Measurements from ENCODE around the gene CPZ.

The CPZ gene

DNA sequence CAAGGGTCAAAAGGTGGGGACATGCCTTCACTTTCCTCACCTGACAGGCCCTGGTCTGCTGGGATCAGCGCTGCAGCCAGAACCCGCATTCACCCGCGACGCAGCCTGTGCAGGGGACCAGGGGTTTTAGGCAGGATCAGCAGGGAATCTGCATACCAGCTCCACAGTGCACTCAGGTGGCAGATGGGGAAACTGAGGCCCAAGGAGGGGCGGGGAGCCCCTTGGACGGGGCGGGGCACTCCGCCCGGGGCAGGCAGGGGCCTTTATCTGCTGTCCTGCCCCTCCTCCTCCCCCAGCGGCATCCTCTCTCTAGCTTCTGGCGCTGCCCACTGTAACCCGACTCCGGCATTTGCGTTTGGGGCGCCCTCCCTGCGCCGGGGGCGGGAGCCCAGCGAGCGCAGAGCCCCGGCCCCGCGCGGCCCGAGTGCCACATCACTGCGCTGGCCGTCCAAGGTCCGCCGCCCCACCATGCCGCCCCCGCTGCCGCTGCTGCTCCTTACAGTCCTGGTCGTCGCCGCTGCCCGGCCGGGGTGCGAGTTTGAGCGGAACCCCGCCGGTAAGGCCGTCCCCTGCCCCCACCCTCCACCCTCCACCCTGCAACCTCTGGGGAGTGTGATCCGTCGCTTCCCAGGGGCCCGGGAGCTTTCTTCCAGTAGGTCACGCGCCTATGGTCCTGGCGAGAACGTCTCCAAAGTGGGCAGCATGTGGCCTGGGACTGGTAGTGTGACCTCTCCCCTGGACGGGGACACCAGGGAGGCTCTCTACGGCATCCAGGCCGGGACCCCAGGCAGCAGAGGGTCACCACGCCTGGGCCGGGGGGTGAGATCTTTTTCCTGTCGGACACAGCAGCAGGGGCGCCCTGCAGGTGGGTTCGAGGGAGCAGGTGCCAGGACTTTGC, at the start of gene CPZ:
Gene CPZ, plus strand, starts transcription at position 400 of the 898 bp plus-strand sequence. Its CDS starts 69 bp downstream, at position 469.
- peak; percentile 82 for DNase-seq (ENCODE audit: low spot score)

DNA sequence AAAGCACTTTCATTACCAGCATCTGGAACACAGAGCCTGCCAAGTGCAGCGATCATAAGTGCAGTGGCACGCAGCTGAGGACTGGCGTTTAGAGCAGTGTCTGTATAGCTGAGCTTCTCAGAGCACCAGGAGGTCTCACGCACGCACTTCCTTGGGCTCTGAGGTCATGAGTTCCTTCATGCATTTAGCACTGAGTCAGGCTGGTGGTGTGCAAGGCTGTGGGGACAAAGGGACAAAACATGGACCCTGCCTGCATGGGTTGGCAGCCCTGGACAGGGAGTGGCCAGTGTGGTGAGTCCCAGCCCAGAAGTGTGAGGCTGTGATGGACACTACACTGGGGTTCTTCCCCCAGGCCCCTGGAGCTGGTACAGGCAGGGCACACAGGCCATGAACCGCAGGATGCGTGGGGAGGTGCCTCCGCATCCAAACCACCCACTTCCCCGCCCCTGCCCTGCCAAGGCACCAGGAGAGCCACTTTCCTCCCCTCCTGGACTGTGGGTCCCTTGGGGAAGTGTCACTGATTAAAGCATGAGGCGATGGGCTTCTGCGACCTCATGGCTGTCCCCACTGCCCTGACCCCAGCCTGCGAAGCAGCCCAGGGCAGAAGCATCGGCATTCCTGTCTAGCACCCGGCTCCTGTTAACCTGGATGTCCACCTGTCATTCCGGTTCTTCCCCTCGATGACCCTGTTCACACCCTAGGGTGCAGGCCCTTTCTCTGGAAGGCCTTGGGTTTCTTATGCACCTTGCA, 49.6 kb upstream of the CPZ start:
- DNase-seq (ENCODE audit: low spot score): no peak

DNA sequence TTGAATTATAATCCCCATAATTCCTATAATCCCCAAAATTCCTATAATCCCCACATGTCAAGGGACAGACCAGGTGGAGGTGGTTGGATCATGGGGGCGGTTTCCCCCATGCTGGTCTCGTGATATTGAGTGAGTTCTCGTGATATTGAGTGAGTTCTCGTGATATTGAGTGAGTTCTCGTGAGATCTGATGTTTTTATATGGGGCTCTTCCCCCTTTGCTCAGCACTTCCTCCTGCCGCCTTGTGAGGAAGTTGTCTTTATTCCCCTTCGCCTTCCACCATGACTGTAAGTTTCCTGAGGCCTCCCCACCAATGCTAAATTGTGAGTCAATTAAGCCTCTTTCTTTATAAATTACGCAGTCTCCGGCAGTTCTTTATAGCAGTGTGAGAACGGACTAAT, 48.9 kb upstream of the CPZ start:
- no peak for DNase-seq (ENCODE audit: low spot score)

DNA sequence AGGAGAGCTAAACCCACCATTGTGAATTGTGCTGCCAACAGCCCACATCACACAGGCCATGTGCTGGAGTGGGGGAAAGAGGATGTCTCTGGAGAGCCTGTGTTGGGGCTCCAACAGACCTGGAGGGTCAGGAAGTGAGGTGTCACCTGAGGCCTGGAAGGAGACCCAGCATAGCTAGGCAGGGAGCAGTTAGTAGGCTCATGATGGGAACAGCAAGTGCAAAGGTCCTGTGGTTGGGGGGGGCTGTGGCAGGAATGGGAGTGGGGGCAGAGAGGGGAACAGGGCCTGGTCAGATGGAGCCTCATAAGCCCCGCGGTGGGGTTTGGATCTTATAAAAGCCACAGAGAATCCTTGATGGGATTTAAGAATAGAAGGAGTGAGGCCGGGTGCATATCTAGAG, 48.3 kb upstream of the CPZ start:
- DNase-seq (ENCODE audit: low spot score): no peak

DNA sequence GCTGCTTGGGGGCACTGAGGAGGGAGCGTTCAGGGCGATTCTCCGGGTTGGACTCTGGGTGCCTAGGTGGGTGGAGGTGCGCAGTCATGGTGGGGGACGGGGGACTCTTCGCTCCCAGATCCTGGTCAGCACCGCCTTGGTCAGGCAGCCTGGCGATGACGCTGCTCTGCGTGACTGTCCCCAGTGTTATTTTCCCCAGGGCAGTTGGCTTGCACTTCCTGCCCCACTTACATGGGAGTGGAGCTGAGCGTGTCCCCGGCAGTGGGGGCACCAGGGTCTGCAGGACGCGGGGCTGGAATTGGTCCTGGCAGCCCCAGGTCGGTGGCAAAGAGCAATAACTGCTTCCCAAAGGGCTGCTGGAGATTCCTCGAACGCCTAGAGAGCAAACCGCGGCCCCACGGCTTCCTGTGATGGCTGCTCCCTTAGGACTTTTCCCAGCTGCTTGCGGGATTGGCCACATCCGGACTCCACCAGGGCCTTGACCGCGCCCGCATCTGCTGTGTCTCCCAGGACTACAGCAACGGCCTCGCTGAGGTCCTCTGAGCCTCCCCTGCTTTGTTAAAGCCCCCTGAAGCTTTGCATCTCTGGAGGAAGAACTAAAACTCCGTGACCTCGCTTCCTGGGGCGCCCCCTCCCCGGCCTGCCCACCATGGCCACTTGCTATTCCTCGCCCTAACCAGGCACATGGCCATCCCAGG, 47.7 kb upstream of the CPZ start:
- no peak for DNase-seq (ENCODE audit: low spot score)

DNA sequence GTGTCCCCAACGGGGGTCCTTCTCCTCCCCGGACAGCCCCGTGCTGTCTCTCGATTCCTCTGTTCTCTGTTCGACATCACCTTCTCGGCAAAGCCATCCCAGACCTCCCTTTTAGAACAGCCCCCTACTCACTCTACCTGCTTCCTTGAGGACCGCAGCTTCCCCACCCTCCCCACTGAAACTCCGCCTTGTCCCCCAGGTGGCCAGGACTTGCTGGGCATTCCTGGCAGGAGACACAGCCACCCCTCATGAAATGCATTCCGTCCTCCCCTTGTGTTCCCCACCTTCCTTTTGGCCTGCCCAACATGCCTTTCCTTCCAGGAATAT, 47.2 kb upstream of the CPZ start:
- DNase-seq (ENCODE audit: low spot score): no peak

DNA sequence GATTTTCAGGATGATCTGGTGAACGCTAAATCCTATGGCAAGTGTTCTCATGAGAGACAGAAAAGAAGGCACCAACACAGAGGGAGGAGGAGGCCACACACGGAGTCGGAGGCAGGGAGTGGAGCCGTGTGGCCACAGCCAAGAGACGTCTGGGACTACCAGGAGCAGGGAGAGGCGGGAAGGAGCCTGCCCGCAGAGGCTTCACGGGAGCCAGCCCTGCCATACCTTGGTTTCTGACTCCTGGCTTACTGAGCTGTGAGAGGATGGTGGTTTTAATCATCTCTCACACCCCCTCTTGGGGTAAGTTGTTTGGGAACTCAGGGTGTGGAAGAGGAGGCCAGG, 45.8 kb upstream of the CPZ start:
- DNase-seq (ENCODE audit: low spot score): no peak

DNA sequence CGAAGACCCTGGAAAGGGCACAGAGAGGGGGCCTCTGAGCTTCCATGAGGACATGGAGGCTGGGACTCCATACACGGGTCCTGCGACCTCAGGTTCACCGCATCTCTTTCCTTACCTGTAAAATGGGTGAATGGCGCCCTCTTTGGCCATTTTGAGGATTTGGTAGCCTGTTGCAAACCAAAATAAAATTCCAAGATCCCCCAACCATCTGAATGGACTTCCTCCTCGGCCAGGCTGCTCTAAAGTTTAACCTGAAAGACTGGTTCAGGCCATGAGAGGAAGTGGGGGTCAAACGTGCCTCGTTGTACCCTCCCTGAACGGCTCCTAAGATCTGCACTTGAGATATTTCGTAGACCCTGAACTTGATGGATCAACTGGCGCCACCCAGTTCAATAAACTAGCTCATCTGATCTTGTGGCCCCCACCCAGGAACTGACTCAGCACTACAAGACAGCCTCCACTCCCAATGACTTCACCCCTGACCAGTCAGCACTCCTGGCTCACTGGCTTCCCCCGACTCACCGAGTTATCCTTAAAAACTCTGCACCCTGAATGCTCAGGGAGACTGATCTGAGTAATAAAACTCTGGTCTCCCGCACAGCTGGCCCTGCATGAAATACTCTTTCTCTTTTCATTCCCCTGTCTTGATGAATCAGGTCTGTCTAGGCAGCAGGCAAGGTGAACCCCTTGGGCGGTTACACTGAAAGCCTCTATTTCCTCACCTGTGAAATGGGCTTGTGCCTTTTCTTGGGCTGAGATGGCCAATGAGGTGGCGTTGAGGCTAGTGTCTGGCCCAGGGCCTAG, 45.3 kb upstream of the CPZ start:
- peak; percentile 56 for DNase-seq (ENCODE audit: low spot score)

DNA sequence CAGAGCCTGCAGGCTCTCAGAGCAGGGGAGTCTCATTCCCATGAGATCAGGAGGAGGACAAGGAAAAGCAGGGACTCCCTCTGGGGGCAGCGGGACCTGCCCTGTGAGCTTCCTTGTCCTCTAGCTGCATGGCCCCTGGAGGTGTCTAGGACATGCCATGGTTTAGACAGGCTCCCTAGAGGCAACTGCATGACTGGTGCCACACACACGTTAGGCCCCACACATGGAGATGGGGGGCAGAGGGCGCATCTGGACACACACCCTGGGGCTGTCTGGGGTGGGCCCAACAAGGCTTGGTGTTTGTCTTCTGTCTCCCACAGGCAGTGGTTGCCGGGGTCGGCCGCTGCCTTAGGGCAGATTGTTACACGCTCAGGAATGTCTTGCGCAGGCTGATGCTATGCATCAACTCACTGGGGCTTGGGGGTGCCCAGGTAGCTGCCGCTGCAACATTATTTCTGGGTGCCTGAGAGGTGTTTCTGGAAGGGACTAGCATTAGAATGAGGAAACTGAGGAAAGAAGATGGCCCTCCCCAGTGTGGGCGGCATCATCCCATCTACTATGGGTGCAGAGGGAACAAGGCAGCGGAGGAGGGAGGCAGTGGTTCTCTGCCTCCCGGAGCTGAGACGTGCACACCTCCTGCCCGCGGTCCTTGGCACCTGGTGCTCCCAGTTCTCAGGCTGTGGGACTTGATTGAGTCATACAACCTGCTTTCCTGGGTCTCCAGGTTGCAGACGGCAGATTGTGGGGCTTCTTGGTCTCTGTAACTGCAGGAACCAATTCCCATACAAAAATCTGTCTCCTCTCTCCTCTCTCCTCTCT, 44.4 kb upstream of the CPZ start:
- DNase-seq (ENCODE audit: low spot score): no peak

DNA sequence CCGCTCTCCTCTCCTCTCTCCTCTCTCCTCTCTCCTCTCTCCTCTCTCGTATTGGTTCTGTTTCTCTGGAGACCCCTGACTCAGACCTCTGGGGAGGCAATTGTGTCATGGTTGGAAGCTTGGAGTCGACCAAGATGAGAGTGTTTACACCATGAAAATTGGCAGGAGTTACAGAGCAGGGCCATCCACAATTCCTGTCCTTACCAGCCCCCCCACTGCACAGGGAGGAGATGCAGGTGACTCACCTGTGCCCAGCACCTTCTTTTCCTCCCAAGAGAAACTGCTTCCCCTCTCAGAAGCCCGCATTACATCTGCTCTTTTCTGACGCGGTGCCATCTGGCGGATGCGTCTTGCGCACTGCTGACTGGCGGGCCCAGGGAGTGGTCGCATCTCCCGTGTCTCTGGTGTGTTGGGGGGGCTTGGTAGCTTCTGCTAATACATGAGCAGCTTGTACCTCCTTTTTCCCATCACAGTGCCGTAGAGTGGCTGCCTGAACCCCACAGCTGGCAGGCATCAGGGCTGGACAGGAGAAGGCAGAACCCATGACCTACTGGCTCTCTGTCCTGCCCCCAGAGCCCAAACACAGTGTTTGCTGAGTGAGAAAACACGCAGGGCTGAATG, 43.7 kb upstream of the CPZ start:
- no peak for DNase-seq (ENCODE audit: low spot score)

DNA sequence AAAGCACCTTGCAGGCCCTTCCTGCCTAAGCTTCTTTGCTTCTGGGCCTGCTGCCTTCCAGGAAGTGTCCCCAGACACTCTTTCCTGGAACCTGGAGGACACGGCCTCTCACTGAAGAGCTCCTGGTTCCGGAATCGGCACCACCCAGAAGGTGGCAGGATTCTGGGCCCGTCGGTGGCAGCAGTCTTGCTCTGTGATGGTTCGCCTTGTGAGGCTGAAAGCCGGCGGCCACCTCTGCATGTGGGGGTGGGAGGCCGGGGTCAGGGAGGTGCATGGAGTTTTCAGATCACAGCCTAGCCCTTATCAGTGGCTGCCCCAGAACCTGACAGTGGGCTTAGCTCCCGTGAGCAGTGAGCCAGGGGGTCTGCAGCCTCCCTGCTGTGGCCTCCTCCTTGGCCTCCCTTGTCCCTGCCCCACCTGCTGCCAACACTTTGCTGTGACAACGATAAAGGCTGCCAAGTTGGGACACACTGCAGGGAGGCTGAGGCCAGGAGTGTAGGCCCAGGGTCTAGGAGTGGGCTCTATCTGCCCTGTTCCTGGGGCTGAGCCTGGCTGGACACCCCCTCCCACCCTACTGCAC, 43.1 kb upstream of the CPZ start:
- no peak for DNase-seq (ENCODE audit: low spot score)

DNA sequence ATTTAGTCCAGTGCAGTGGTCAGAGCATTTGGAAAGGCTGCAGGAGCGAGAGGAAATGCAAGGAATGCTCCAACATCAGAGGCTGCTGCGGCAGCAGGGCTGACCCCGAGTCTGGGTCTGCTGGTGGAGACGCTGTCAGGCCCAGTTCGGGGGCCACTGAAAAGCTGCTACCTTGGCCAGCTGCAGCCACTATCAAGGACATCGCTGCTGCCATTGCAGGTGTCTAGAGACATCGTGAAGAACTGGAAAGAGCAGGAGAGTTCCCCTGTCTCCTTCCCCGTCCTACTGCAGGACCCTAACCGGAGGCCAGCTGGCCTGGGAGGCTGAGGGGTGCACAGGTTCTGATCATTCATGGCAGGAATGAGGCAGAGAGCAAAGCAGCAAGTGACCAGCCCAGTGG, 41.9 kb upstream of the CPZ start:
- no peak for DNase-seq (ENCODE audit: low spot score)

DNA sequence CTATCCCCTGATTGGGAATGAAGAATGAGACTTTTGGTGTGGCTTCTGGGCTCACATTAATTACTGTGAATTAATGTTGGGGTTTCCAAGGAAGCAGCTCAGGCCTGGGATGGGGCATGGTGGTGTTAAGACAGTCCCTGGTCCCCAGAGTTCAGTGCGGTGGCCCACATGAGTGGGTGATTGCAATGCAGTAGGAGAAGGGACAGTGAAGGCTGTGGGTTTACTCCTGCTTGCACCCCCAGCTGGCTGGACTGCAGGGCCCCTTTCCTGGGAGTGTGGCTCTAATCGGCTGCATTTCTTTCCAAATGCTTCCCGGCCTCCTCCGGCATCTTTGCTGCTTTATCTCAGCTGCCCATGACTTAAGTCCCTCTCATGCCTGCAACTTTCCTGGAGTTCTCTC, 40.5 kb upstream of the CPZ start:
- no peak for DNase-seq (ENCODE audit: low spot score)

DNA sequence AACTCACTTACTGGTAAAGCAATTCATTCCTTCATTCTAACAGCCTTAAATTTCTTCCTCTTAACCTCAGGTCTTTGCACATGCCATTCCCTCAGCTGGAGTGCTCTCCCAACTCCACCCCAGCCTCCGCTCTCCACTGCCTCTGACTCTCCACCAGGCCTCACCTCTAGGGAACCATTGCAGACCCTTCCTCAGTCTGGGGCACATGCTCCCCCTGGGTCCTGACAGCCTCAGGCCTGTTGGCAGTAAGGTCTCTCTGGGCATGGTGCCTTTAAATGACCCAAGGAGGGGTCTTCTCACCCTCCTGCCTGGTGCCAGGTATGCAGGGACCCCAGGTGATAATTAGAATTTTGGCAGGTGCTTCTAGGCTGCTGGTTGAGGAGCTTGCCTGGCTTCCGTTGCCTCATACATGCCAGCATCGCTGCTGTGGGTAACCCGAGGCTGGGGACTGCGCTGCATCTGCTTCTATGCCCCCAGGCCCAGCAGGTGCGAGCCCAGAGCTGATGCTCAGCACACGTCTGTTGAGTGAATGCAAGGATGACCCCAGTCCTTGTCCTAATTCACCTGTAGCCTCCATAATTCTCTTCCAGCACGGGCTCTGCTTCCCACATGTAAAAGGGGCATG, 39.9 kb upstream of the CPZ start:
- DNase-seq (ENCODE audit: low spot score): no peak

DNA sequence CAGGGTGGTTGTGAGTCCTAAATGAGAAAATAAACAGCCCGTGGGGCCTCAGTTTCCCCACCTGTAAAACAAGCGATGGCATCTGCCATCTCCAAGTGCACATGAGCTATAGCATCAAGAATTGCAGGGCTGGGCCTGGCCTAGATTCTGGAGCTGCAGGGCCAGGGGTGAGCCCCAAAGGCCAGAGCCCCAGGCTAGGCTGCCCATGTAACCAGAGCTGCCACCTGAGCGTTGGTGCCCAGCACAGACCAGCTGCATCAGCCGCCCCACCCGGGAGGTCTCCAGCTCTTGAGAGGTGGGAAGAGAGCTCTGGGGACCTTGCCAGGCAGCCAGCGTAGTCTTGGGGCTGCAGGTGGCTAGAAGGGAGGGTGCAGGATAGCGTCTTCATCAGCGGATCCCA, 39.3 kb upstream of the CPZ start:
- DNase-seq (ENCODE audit: low spot score): no peak

DNA sequence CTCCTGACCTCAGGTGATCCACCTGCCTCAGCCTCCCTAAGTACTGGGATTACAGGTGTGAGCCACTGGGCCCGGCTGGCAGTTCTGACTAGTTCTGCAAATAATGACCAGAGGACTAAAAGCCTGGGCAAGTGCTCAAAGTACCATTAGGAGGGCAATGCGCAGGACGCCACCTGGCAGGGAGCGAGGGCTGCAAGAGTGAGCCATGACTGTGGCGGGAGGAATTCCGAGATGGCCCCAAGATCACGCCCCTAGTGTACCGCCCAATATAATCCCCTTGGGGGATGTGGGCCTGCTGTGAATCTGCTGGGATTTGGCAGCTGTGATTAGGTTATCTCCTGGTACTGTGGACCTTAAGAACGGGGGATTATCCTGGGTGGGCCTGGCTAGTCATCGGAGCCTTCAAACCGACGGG, 38.6 kb upstream of the CPZ start:
- no peak for DNase-seq (ENCODE audit: low spot score)

DNA sequence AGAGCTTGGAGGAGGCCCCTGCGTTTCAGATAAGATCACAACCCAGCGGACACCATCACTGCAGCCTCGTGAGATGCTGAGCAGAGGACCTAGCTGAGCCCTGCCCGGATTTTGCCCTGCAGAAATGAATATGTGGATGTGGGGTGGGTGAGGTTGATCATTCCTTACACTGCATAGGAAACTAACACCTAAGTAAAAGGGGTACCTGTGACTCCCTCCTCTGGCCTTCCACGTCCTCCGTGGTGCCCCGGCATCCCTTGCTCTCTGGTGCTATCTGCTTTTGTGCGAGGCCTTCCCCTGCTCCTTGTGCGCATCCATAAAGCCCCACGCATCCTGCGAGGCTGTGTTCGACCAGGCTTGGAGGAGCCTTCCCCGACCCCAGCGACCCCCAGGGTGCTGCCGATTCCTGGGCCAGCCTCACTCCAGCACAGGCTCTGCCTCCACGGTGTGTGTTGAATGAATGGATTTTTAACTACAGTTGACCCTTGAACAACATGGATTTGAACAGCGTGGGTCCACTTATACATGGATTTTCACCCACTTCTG, 37.9 kb upstream of the CPZ start:
- no peak for DNase-seq (ENCODE audit: low spot score)

DNA sequence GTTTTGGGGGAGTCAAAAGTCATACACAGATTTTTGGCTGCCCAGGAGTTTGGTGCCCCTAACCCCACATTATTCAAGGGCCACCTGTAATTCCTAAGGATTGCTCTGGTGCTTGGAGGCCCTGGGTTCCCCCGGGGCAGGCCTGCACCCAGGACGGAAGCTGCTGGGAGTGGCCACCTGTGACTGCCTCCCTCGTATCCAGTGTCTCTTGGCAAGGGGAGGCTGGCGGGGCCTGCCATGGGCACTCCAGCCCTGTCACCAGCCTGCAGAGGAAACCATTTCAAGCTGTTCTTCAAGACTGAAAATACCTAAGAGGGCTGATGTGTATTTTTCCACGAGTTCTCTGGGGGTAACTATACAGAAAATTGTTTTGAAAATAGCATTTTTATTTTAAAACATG, 36.8 kb upstream of the CPZ start:
- DNase-seq (ENCODE audit: low spot score): no peak

DNA sequence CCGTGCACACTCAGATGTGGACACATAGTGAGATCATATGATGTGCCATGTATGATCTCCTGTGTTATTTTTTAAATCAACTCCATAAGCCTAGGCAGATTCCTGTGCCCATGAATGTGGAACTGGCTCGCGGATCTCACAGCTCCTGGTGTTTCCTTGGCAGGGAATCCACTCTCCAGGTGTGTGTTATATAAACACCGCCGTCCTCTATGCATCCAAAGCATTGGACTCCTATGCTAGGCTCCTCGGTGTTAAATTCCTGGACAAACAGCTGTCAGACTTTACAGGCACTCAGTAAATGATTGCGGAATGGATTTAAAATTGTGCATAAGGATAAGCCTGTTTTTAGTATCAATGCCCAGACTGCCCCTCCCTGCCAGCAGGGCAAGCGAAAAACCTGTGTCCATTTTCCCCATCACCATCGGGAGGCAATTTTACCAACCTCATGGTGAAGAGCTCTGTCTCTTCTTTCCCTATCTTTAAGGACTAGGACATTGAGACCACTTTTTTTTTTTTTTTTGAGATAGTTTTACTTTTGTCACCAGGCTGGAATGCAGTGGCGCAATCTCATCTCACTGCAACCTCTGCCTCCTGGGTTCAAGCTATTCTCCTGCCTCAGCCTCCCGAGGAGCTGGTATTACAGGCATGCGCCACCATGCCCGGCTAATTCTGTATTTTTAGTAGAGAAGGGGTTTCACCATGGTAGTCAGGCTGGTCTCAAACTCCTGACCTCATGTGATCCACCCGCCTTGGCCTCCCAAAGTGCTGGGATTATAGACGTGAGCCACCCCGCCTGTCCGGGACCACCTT, 36.0 kb upstream of the CPZ start:
- peak; percentile 42 for DNase-seq (ENCODE audit: low spot score)

All from GM03348 (cell line).